Measurements from ENCODE around the gene TMEM187.

TMEM187 gene

DNA sequence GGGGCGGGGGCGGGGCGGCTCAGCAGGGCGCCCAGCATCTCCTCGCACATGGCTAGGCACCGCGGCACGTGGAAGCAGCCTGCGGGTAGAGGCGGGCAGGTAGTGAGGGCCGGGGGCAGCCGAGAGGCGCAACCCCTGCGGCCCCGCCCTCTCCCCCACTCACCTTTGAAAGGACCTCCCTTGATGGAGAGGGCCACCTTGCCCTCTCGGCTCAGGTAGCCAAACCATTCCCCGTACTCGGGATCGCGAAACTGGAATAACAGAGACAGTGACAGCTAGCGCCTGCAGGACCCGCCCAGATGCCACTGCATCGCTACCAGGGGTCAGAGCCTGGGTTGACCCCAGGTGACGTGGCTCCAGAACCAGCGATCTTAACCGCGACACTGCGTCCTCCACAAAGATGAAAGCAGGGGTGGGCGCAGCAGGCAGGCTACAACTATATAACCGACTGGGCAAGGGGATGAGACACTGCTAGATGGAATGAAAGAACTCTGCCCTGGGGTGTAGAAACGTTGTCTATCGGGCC is 37.2 kb upstream of the TMEM187 start:
- no peak for DNase-seq (ENCODE audit: low read depth)

GRCh38 chrX:153937056-153937455 is 35.5 kb upstream of the TMEM187 start:
- no peak for DNase-seq (ENCODE audit: low read depth)

DNA sequence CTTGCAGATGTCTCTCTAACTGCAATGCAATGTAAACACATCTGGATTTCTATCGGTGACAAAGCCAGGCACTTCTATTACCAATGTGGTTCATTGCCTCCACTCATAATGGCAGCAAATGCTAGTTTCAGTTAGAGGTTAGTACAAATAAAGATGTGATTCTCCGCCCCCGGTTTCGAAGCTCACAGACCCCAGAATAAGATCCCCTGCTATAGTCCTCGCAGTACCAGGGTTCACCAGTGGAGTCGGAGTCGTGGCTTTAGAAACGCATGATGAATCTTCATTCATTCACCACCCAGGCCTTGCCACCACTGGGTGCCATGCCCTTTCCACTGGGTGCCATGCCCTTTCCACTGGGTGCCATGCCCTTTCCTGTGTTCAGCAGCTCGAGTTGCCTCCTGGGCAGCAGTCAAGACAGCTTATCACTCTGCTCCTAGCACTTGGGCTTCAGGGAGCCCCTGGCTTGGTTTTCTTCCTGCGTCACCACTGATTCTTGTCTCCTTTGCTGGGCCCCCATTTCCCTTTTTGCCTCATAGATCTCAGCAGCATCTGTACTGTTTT is 34.2 kb upstream of the TMEM187 start:
- DNase-seq (ENCODE audit: low read depth): no peak

DNA sequence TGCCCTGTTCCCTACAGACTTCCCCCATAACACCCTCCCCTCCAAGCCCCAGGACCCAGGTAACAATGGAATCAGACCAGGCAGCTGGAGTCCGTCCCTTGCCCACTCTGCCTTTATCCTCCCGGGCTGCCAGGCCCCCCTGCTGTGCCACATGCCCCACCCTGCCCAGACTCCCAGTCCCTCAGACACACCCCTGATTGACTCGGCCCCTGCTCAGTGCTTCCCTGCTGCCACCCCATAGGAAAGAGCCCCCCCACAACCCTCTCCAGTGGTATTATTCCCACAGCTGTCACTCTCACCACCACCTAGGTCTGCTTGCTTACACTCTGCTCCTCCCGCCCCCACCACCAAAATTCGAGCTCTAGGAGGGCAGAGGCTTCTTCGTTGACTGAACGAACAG is 33.0 kb upstream of the TMEM187 start:
- no peak for DNase-seq (ENCODE audit: low read depth)

DNA sequence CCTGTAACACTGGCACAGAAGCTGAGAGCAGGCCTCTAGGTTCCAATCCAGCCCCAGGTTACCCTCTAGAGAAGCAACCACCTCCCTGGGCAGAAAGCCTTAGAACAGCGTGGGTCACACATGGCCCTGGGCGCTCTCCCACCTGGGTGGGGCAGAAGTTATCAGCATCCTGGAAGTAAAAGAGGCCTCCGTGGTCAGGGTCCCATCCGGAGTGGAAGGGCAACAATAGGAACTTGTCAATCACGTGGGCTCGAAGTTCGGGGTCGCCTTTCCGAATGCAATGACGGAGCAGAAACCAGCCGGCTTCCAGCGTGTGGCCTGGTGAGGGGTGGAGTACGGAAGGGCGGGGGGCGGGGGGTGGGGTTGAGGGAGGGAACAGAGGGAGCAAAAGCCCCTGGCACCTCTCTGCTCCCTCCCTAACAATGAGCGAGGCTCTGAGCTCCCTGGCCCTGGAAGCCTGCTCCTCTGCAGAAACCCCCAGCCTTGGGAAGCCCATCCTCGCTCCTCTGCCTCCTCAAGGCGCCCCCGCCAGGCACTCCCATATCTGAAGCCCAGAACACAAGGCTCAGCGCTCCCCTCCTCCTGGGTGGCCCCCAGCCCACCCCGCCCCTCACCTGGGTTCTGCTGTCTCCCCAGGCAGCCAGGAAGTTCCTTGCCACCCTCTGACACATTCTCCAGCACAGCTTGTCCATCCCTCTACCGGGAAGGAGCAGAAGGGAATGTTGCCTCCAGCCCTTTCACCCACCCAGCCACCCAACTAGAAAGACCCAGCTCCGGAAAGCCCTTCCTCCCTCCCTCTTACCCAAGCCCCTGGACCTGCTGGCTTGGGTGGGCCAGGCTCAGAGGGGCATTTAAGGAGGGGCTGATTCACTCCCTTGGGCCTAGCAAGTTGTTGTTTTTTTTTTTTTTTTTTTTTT is 31.0 kb upstream of the TMEM187 start:
- no peak for DNase-seq (ENCODE audit: low read depth)

- no peak for DNase-seq (ENCODE audit: low read depth)
These were observed 28.3 kb upstream of the TMEM187 start, which contains the start of gene RENBP for GRCh38 chrX:153944140-153944799. TSS of gene RENBP (minus strand) at chrX:153944643. CDS start at chrX:153944610, 33 bp downstream.

- no peak for DNase-seq (ENCODE audit: low read depth)
These were observed 27.8 kb upstream of the TMEM187 start for GRCh38 chrX:153944800-153945150.

GRCh38 chrX:153945956-153946943 is 26.3 kb upstream of the TMEM187 start:
- no peak for DNase-seq (ENCODE audit: low read depth)

- DNase-seq (ENCODE audit: low read depth): peak; percentile 67
These were observed 25.4 kb upstream of the TMEM187 start for GRCh38 chrX:153947009-153947769.

- DNase-seq (ENCODE audit: low read depth): no peak
These were observed 24.5 kb upstream of the TMEM187 start for GRCh38 chrX:153948002-153948466.

- DNase-seq (ENCODE audit: low read depth): no peak
These were observed 23.4 kb upstream of the TMEM187 start for GRCh38 chrX:153948847-153949805.

DNA sequence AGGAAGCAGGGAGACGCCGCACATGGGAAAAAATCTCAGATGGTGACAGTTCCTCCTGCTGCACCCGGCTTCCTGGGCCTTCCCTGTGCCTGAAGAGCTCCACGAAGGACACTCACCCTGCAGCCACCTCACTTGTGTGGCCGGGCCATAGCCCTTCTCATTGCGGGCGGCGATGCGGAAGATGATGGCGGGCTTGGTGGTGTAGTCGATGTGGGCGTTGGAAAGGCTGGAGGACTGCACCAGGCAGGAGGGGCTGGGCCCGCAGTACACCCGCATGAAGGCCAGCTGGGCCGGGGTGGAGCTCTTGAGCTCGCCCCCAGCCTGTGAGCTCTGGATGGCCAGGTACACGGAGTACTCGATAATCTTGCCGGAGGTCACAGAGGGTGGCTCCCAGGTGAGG is 22.4 kb upstream of the TMEM187 start:
- DNase-seq (ENCODE audit: low read depth): no peak

DNA sequence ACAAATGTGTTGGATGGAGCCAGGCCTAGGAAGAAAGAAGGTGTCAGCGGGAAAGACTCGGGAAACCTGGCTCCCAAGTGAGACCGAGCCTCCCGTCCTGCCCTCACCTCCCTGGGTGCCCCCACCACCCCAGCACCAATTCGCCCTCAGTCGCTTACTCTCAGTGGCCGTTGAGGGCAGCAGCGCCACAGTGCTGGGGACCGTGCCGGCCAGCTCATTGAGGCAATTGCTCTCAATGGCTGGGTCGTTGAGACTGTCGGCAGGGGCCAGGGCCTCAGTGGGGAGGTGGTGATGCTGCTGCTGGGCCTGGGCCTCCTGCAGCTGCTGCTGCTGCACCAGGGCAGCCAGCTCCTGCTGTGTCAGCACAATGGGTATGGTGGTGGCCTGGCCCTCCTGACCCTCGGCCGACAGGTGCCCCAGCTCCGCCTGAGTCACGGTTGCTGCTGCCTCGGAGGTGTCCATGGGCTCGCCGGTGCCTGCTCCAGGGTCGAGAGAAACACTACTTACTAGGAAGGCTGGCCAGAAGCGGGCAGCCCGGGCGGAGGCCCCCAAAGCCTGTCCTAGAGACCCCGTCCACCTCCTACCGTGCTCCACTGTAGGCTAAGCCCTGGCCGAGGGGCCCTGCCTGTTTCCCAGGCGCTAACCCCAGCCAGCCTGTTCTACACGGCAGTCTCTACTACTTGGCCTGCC is 20.7 kb upstream of the TMEM187 start:
- no peak for DNase-seq (ENCODE audit: low read depth)

- DNase-seq (ENCODE audit: low read depth): no peak
These were observed 20.1 kb upstream of the TMEM187 start for GRCh38 chrX:153952373-153953026.

DNA sequence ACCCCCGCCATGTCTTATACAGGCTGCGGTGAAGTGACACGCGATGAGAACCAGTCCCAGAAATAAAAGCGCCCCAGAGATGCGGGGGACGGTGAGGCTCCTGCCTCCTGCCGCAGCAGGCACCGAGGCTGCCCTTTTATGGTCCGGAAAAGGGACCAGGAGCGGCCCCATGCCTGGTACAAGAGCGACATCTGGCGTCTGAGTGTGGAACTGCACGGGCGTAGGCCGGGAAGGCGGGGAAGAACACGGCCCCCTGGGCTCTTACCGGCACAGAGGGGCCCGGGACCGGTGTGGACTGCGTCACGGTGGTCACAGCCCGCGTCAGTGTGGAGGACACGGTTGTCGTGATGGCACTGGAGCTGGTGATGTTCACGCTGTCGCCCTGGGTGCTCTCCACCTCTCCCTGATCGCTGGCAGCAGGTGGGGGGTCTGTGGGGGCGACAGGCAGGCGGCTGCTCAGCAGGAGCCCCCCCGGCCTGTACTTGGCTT is 19.2 kb upstream of the TMEM187 start:
- DNase-seq (ENCODE audit: low read depth): peak; percentile 38

DNA sequence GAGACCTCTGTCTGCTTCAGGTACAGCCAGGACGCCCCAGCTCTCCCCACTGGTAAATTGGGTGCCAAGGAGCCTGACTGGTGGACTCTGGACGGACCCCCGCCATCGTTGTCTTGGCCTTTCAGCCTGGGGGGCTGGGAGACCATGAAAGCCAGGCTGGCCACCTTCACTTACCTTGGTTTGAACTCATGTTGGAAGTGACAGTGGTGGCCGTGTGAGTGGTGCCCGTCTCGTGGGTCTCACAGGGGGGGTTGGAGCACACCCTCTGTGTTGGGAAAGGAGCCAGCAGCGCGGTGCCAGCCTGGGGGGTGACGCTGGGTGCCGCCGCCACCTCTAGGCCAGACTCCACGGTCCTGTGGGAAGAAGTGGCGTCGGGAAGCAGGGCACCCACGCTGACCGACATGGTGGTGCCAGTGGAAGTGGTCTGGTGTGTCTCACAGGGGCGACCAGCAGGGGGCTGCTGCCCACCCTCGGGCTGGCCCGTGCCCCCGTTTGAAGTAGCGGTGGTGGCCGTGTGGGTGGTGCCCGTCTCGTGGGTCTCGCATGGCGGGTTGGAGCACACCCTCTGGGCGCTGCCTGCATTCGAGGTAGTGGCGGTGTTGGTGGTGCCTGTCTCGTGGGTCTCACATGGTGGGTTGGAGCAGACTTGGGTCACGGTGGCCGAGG is 18.5 kb upstream of the TMEM187 start:
- no peak for DNase-seq (ENCODE audit: low read depth)

DNA sequence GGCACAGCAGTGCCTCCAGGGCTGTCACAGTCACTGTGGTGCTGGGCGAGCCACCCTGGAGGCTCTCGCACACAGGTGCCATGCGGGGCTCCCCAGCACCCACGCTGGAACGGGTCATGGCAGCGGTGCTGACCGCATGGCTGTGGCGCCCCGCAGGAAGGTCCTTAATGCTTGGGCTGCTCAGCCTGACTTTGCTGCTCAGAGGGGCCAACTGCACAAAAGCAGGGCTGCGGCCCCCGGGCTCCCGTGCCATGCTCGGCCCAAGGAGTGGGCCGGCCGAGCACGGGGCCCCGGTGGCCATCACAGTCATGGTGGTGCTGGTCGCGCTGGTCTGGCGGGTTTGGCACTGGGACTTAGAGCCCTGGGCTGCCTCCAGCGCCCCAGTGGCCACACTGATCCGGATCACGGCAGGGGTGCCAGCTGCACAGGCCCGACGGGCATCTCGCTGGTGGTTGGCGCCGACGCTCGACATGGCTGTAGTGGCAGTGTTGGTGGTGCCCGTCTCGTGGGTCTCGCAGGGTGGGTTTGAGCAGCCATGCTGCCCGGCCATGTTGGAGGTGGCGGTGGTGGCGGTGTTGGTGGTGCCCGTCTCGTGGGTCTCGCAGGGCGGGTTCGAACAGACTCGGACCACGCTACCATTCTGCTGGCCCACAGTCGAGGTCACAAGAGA is 17.9 kb upstream of the TMEM187 start:
- no peak for DNase-seq (ENCODE audit: low read depth)
